ENCODE results near the gene INPP5D. TPM values are rescaled to one million over a fixed set of nuclear protein-coding genes. Genes with fewer than 3 reads are reported as not detected.

The INPP5D gene
- total and polyA plus RNA-seq, 2 donors (not counting 1 experiment from before 2014, with no cell fraction given): 152 to 444 TPM

GRCh38 chr2:233163486-233164103 lies 103.5 kb downstream of the INPP5D start:
- no peaks in the 10 kb centered on the region for H3K27me3 Mint-ChIP-seq
- H3K27ac ChIP-seq (ENCODE audit: low read length in 2 of 2): no peak overlapping the region
- no peak overlapping the region for H3K4me3 Mint-ChIP-seq
- H3K4me3 ChIP-seq (ENCODE audit: control extremely low read depth in 1 of 5, extremely low read depth in 1 of 5, insufficient read depth in 1 of 5, low read depth in 2 of 5, low read length in 4 of 5): no peak overlapping the region
- TF ChIP-seq EZH2 (IDR thresholded peaks at IDR 0.05; ENCODE audit: borderline replicate concordance, insufficient read depth, low read depth, low read length, poor library complexity, severe bottlenecking) (no peak), CTCF (IDR thresholded peaks at IDR 0.05) (no peak)
- ATAC-seq (ENCODE audit: low read depth) (no peak), DNase-seq (no peak)
- H3K4me1 Mint-ChIP-seq: no peaks in the 10 kb centered on the region
- H3K9me3 Mint-ChIP-seq (ENCODE audit: insufficient read depth): no peaks in the 10 kb centered on the region
- no peaks in the 10 kb centered on the region for H3K4me1 ChIP-seq (ENCODE audit: control insufficient read depth in 2 of 2, insufficient read depth in 2 of 2, low read length in 2 of 2)
- no peak overlapping the region for H3K9ac ChIP-seq (ENCODE audit: low read length)
- intact Hi-C loops (cut with micrococcal nuclease): no loop called here
- peaks cover 44% of the 10 kb centered on the region for H4K20me1 ChIP-seq (ENCODE audit: control insufficient read depth, insufficient read depth, low read length, poor library complexity, severe bottlenecking)
- peaks cover 25 to 91% of the 10 kb centered on the region in 2 experiments for H3K36me3 ChIP-seq (replicated peaks in 1 of 2; ENCODE audit: control extremely low read depth in 1 of 2, control insufficient read depth in 1 of 2, extremely low read depth in 1 of 2, insufficient read depth in 2 of 2, low read length in 1 of 2)
- H3K9me3 ChIP-seq (ENCODE audit: control extremely low read depth in 1 of 3, control insufficient read depth in 2 of 3, insufficient read depth in 1 of 3, low read length in 2 of 3): no peaks in the 10 kb centered on the region
- peak overlapping the region; percentile 37 for H3K27ac Mint-ChIP-seq
- H3K27me3 ChIP-seq (replicated peaks in 1 of 4; ENCODE audit: control extremely low read depth in 1 of 4, control insufficient read depth in 3 of 4, insufficient read depth in 4 of 4, low read length in 3 of 4): no peaks in the 10 kb centered on the region
- ChIA-PET POLR2A (no interaction called here), CTCF (no interaction called here)
- H2AFZ ChIP-seq (ENCODE audit: insufficient read depth, low read depth, low read length, poor library complexity, severe bottlenecking): no peak overlapping the region
- WGBS (ENCODE audit: insufficient coverage): 99% methylated on average over 12 of the region's 18 CpGs
- H3K79me2 ChIP-seq (ENCODE audit: control insufficient read depth, insufficient read depth, low read length): peaks cover 42% of the 10 kb centered on the region
- H3K4me2 ChIP-seq (replicated peaks; ENCODE audit: low read depth, low read length, poor library complexity, severe bottlenecking): no peak overlapping the region

GRCh38 chr2:233164128-233164635 lies 104.0 kb downstream of the INPP5D start:
- H3K27me3 ChIP-seq (replicated peaks in 1 of 4; ENCODE audit: control extremely low read depth in 1 of 4, control insufficient read depth in 3 of 4, insufficient read depth in 4 of 4, low read length in 3 of 4): no peaks in the 10 kb centered on the region
- Mint-ChIP-seq H3K27me3 (no peaks in the 10 kb centered on the region), H3K4me3 (no peak overlapping the region), H3K4me1 (no peaks in the 10 kb centered on the region), H3K9me3 (ENCODE audit: insufficient read depth) (no peaks in the 10 kb centered on the region), H3K27ac (no peak overlapping the region)
- no peak for DNase-seq
- H3K9ac ChIP-seq (ENCODE audit: low read length): no peak overlapping the region
- intact Hi-C loops (cut with micrococcal nuclease): no loop called here
- ChIA-PET POLR2A (no interaction called here), CTCF (no interaction called here)
- no peaks in the 10 kb centered on the region for H3K4me1 ChIP-seq (ENCODE audit: control insufficient read depth in 2 of 2, insufficient read depth in 2 of 2, low read length in 2 of 2)
- H3K27ac ChIP-seq (ENCODE audit: low read length in 2 of 2): no peak overlapping the region
- no peak overlapping the region for H3K4me3 ChIP-seq (ENCODE audit: control extremely low read depth in 1 of 5, extremely low read depth in 1 of 5, insufficient read depth in 1 of 5, low read depth in 2 of 5, low read length in 4 of 5)
- WGBS (ENCODE audit: insufficient coverage): 98% methylated on average over 17 of the region's 17 CpGs
- no peak overlapping the region for H2AFZ ChIP-seq (ENCODE audit: insufficient read depth, low read depth, low read length, poor library complexity, severe bottlenecking)
- H4K20me1 ChIP-seq (ENCODE audit: control insufficient read depth, insufficient read depth, low read length, poor library complexity, severe bottlenecking): peaks cover 48% of the 10 kb centered on the region
- TF ChIP-seq CTCF (IDR thresholded peaks at IDR 0.05) (no peak), EZH2 (IDR thresholded peaks at IDR 0.05; ENCODE audit: borderline replicate concordance, insufficient read depth, low read depth, low read length, poor library complexity, severe bottlenecking) (no peak)
- peaks cover 24 to 91% of the 10 kb centered on the region in 2 experiments for H3K36me3 ChIP-seq (replicated peaks in 1 of 2; ENCODE audit: control extremely low read depth in 1 of 2, control insufficient read depth in 1 of 2, extremely low read depth in 1 of 2, insufficient read depth in 2 of 2, low read length in 1 of 2)
- ATAC-seq (ENCODE audit: low read depth): no peak
- H3K79me2 ChIP-seq (ENCODE audit: control insufficient read depth, insufficient read depth, low read length): peaks cover 36% of the 10 kb centered on the region
- no peaks in the 10 kb centered on the region for H3K9me3 ChIP-seq (ENCODE audit: control extremely low read depth in 1 of 3, control insufficient read depth in 2 of 3, insufficient read depth in 1 of 3, low read length in 2 of 3)
- no peak overlapping the region for H3K4me2 ChIP-seq (replicated peaks; ENCODE audit: low read depth, low read length, poor library complexity, severe bottlenecking)
